Activated CD8-positive, alpha-beta T cell treated with anti-CD3 and anti-CD28 coated beads, Interleukin-2, amount 10 ng/mL, durations not matched to agents 7 days and 5 days (primary cell): ENCODE data around the gene APBA2. TPM values are rescaled to one million over a fixed set of nuclear protein-coding genes. Genes with fewer than 3 reads are reported as not detected.
A peak's percentile ranks its signal among the peaks of the same experiment; 100 is the strongest.

Experiments used
- ATAC-seq: fragments of 150-1000 bp; cut with Tn5 transposase; one replicate; pipeline ENCODE4 v1.10.0; 2021; ENCODE audit warnings: moderate library complexity
- CTCF ChIA-PET: fragments of 350-600 bp; sonication (Branson Sonifier 250); formaldehyde crosslinking; loops from one replicate; lab custom pipeline; 2021; ENCODE audit warnings: antibody characterized with exemption; lab: Charles Lee
- POLR2A ChIA-PET: fragments of 350-600 bp; sonication (Branson Sonifier 250); formaldehyde crosslinking; loops from one replicate; lab custom pipeline; 2021; ENCODE audit warnings: antibody characterized with exemption; lab: Charles Lee
- DNase-seq: peaks from one replicate; pipeline ENCODE4 v3.0.0-alpha.2; 2020
- H3K27ac Mint-ChIP-seq: one replicate; pipeline ENCODE4 v1.8.0; 2021; ENCODE audit warnings: mild to moderate bottlenecking, mixed read lengths
- H3K27me3 Mint-ChIP-seq: one replicate; pipeline ENCODE4 v1.8.0; 2021; ENCODE audit warnings: low read depth, mixed read lengths
- H3K36me3 Mint-ChIP-seq: one replicate; pipeline ENCODE4 v1.8.0; 2021; ENCODE audit warnings: low read depth, mixed read lengths
- H3K4me1 Mint-ChIP-seq: one replicate; pipeline ENCODE4 v1.8.0; 2021; ENCODE audit warnings: low read depth, mixed read lengths
- H3K4me3 Mint-ChIP-seq: one replicate; pipeline ENCODE4 v1.8.0; 2021; ENCODE audit warnings: mild to moderate bottlenecking, mixed read lengths
- H3K9me3 Mint-ChIP-seq: one replicate; pipeline ENCODE4 v1.8.0; 2022; ENCODE audit warnings: mixed read lengths; ENCODE audit not compliant: insufficient read depth
- total RNA-seq, 2 experiments: library from RNA; stranded (reverse); gene quantifications; one replicate each; pipeline ENCODE4 v1.2.3, GENCODE V29; 2021

Gene APBA2
- total RNA-seq, 2 experiments from 2014 or later, result 29.5 TPM

GRCh38 chr15:29071882-29072273 lies 186.1 kb downstream of the APBA2 start:
- ChIA-PET POLR2A (no interaction called here), CTCF (no interaction called here)
- Mint-ChIP-seq H3K27ac (no peak overlapping the region), H3K4me1 (no peaks in the 10 kb centered on the region), H3K27me3 (no peaks in the 10 kb centered on the region), H3K36me3 (no peaks in the 10 kb centered on the region), H3K4me3 (no peak overlapping the region), H3K9me3 (no peaks in the 10 kb centered on the region)
- DNase-seq (no peak), ATAC-seq (no peak)

GRCh38 chr15:29072444-29072843 lies 186.7 kb downstream of the APBA2 start:
- Mint-ChIP-seq H3K27ac (no peak overlapping the region), H3K9me3 (no peaks in the 10 kb centered on the region), H3K27me3 (no peaks in the 10 kb centered on the region), H3K4me1 (no peaks in the 10 kb centered on the region), H3K36me3 (no peaks in the 10 kb centered on the region), H3K4me3 (no peak overlapping the region)
- POLR2A ChIA-PET, result no interaction called here
- CTCF ChIA-PET, result no interaction called here
- DNase-seq (no peak), ATAC-seq (no peak)

GRCh38 chr15:29074045-29074444 lies 188.3 kb downstream of the APBA2 start:
- H3K27me3 Mint-ChIP-seq, result no peaks in the 10 kb centered on the region
- ChIA-PET CTCF (no interaction called here), POLR2A (no interaction called here)
- ATAC-seq, result no peak
- H3K9me3 Mint-ChIP-seq, result no peaks in the 10 kb centered on the region
- H3K27ac Mint-ChIP-seq, result no peak overlapping the region
- DNase-seq, result no peak
- no peak overlapping the region for H3K4me3 Mint-ChIP-seq
- H3K36me3 Mint-ChIP-seq, result no peaks in the 10 kb centered on the region
- no peaks in the 10 kb centered on the region for H3K4me1 Mint-ChIP-seq

- Mint-ChIP-seq H3K4me1 (no peaks in the 10 kb centered on the region), H3K27me3 (no peaks in the 10 kb centered on the region), H3K9me3 (no peaks in the 10 kb centered on the region), H3K4me3 (no peak overlapping the region), H3K36me3 (no peaks in the 10 kb centered on the region), H3K27ac (no peak overlapping the region)
- ATAC-seq, result no peak
- DNase-seq, result no peak
- ChIA-PET CTCF (interaction anchor here (1.5 to 2.3 kb wide), 2 partner anchors 12 to 24 kb away, joined by 7 to 10 read pairs; no protein-coding TSS in a partner anchor), POLR2A (no interaction called here)
These were observed 192.8 kb downstream of the APBA2 start for GRCh38 chr15:29078541-29078940.

GRCh38 chr15:29079479-29079878 lies 193.7 kb downstream of the APBA2 start:
- no peak overlapping the region for H3K4me3 Mint-ChIP-seq
- H3K4me1 Mint-ChIP-seq, result no peaks in the 10 kb centered on the region
- ATAC-seq (no peak), DNase-seq (no peak)
- H3K36me3 Mint-ChIP-seq, result no peaks in the 10 kb centered on the region
- ChIA-PET POLR2A (no interaction called here), CTCF (interaction anchor here (1.5 to 2.3 kb wide), 2 partner anchors 11 to 23 kb away, joined by 7 to 10 read pairs; no protein-coding TSS in a partner anchor)
- no peak overlapping the region for H3K27ac Mint-ChIP-seq
- H3K27me3 Mint-ChIP-seq, result no peaks in the 10 kb centered on the region
- peaks cover under 1% of the 10 kb centered on the region for H3K9me3 Mint-ChIP-seq

GRCh38 chr15:29081781-29082180 lies 196.0 kb downstream of the APBA2 start:
- CTCF ChIA-PET, result interaction anchor here (0.6 to 2.7 kb wide), 3 partner anchors 9 to 96 kb away, joined by 3 to 15 read pairs (median 15); no protein-coding TSS in a partner anchor
- DNase-seq (no peak), ATAC-seq (no peak)
- Mint-ChIP-seq H3K4me3 (no peak overlapping the region), H3K27ac (no peak overlapping the region), H3K36me3 (peaks cover 5% of the 10 kb centered on the region), H3K27me3 (no peaks in the 10 kb centered on the region), H3K4me1 (peaks cover under 1% of the 10 kb centered on the region), H3K9me3 (peaks cover 5% of the 10 kb centered on the region)
- POLR2A ChIA-PET, result no interaction called here

GRCh38 chr15:29083161-29083560 lies 197.4 kb downstream of the APBA2 start:
- no peak for DNase-seq
- ChIA-PET CTCF (interaction anchor here (1.0 to 2.3 kb wide), 3 partner anchors 11 to 21 kb away, joined by 3 to 15 read pairs (median 5); no protein-coding TSS in a partner anchor), POLR2A (no interaction called here)
- ATAC-seq, result no peak
- peaks cover 13% of the 10 kb centered on the region for H3K4me1 Mint-ChIP-seq
- H3K27ac Mint-ChIP-seq, result no peak overlapping the region
- H3K36me3 Mint-ChIP-seq, result peaks cover 5% of the 10 kb centered on the region
- H3K4me3 Mint-ChIP-seq, result no peak overlapping the region
- H3K27me3 Mint-ChIP-seq, result no peaks in the 10 kb centered on the region
- peaks cover 5% of the 10 kb centered on the region for H3K9me3 Mint-ChIP-seq

- peaks cover 20% of the 10 kb centered on the region for H3K4me1 Mint-ChIP-seq
- H3K9me3 Mint-ChIP-seq, result peaks cover 5% of the 10 kb centered on the region
- ChIA-PET CTCF (interaction anchor here (1.0 to 1.5 kb wide), 3 partner anchors 10 to 20 kb away, joined by 3 to 8 read pairs (median 5); no protein-coding TSS in a partner anchor), POLR2A (no interaction called here)
- no peaks in the 10 kb centered on the region for H3K27me3 Mint-ChIP-seq
- H3K27ac Mint-ChIP-seq, result no peak overlapping the region
- H3K4me3 Mint-ChIP-seq, result no peak overlapping the region
- ATAC-seq (no peak), DNase-seq (no peak)
- peaks cover 5% of the 10 kb centered on the region for H3K36me3 Mint-ChIP-seq
These were observed 198.1 kb downstream of the APBA2 start for GRCh38 chr15:29083858-29084257.

GRCh38 chr15:29086001-29086400 lies 200.2 kb downstream of the APBA2 start:
- no peak overlapping the region for H3K27ac Mint-ChIP-seq
- H3K4me3 Mint-ChIP-seq, result no peak overlapping the region
- ATAC-seq (no peak), DNase-seq (no peak)
- no peaks in the 10 kb centered on the region for H3K27me3 Mint-ChIP-seq
- peaks cover 5% of the 10 kb centered on the region for H3K36me3 Mint-ChIP-seq
- peaks cover 5% of the 10 kb centered on the region for H3K9me3 Mint-ChIP-seq
- POLR2A ChIA-PET, result no interaction called here
- peaks cover 37% of the 10 kb centered on the region for H3K4me1 Mint-ChIP-seq
- CTCF ChIA-PET, result interaction anchor here (1.4 kb wide), 1 partner anchor 16 kb away, joined by 3 read pairs; no protein-coding TSS in a partner anchor

GRCh38 chr15:29086891-29087290 lies 201.1 kb downstream of the APBA2 start:
- DNase-seq, result no peak

GRCh38 chr15:29087521-29088285 lies 201.9 kb downstream of the APBA2 start:
- ChIA-PET POLR2A (no interaction called here), CTCF (interaction anchor here (1.2 to 4.9 kb wide), 3 partner anchors 16 to 301 kb away, joined by 3 to 72 read pairs (median 42); no protein-coding TSS in a partner anchor)
- ATAC-seq, result no peak
- Mint-ChIP-seq H3K27ac (peak overlapping the region; percentile 66), H3K4me1 (peaks cover 37% of the 10 kb centered on the region), H3K4me3 (no peak overlapping the region), H3K36me3 (peaks cover 5% of the 10 kb centered on the region), H3K27me3 (no peaks in the 10 kb centered on the region), H3K9me3 (peaks cover 5% of the 10 kb centered on the region)
- DNase-seq, result no peak

More at GRCh38 chr15:29086891-29087290, 201.1 kb downstream of the APBA2 start:
- peaks cover 37% of the 10 kb centered on the region for H3K4me1 Mint-ChIP-seq
- ATAC-seq, result no peak
- no peak overlapping the region for H3K27ac Mint-ChIP-seq
- CTCF ChIA-PET, result interaction anchor here (4.6 kb wide), 1 partner anchor 113 kb away, joined by 42 read pairs; no protein-coding TSS in a partner anchor
- H3K27me3 Mint-ChIP-seq, result no peaks in the 10 kb centered on the region
- H3K4me3 Mint-ChIP-seq, result no peak overlapping the region
- peaks cover 5% of the 10 kb centered on the region for H3K9me3 Mint-ChIP-seq
- POLR2A ChIA-PET, result no interaction called here
- H3K36me3 Mint-ChIP-seq, result peaks cover 5% of the 10 kb centered on the region

GRCh38 chr15:29088666-29089065 lies 202.9 kb downstream of the APBA2 start:
- H3K27ac Mint-ChIP-seq, result peak overlapping the region; percentile 66
- peaks cover 37% of the 10 kb centered on the region for H3K4me1 Mint-ChIP-seq
- H3K9me3 Mint-ChIP-seq, result peaks cover 5% of the 10 kb centered on the region
- H3K27me3 Mint-ChIP-seq, result no peaks in the 10 kb centered on the region
- H3K36me3 Mint-ChIP-seq, result peaks cover 5% of the 10 kb centered on the region
- POLR2A ChIA-PET, result no interaction called here
- H3K4me3 Mint-ChIP-seq, result no peak overlapping the region
- ATAC-seq, result no peak
- no peak for DNase-seq
- CTCF ChIA-PET, result interaction anchor here (0.7 to 4.9 kb wide), 11 partner anchors 11 to 302 kb away, joined by 3 to 72 read pairs (median 8); no protein-coding TSS in a partner anchor
